Measurements from ENCODE around the gene CD59. TPM values are rescaled to one million over a fixed set of nuclear protein-coding genes. Genes with fewer than 3 reads are reported as not detected.
A peak's percentile ranks its signal among the peaks of the same experiment; 100 is the strongest.

Gene CD59
- polyA plus RNA-seq, 2 of the 4 experiments (the other 2 are of a cell fraction): 335 to 375 TPM

DNA sequence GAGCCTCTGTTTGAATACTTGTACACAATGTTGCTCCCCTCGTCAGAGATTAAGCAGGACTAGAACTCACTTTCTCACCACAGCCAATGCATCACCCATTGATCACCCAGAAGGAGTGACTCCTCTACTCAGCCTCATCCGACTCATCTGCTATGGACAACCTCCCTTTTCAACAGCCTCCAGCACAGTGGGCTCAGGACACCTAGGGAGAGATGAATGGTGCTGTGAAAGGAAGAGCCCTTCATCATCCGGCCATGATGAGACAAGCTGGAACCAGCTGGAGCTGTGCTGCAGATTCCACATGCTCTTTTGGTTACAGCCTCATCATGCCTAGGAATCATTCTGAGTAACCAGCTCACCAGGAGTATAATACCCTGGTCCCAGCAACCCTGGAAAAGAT is 51.1 kb downstream of the CD59 start:
- Histone ChIP-seq H3K4me2 (no peak overlapping the region), H3K4me1 (peaks cover 21% of the 10 kb centered on the region), H3K4me3 (no peak overlapping the region), H3K27ac (0 out of 6 replicates have a peak overlapping the region, but pooled peaks of 1 of the 2 experiments have one; percentile 3), H3K9me3 (peaks cover 5% of the 10 kb centered on the region; the same call in 1 of the 3 replicates)
- 85% methylated on average over 3 of the region's 3 CpGs for WGBS (ENCODE audit: missing lambda C conversion rate)
- ChIA-PET POLR2A (no interaction called here), CTCF (interaction anchor here (1.1 to 12.6 kb wide), 6 partner anchors 31 to 519 kb away, joined by 4 to 216 read pairs (median 8); no protein-coding TSS in a partner anchor)
- ATAC-seq (no peak), FAIRE-seq (no peak), DNase-seq (ENCODE audit: low read depth in 1 of 2, low spot score in 1 of 2) (no peak)
- TF ChIP-seq CEBPB (IDR thresholded peaks at IDR 0.05) (no peak), ZC3H11A (IDR thresholded peaks at IDR 0.05) (no peak), NR3C1 (IDR thresholded peaks at IDR 0.05) (no peak), POLR2A (IDR thresholded peaks at IDR 0.05; ENCODE audit: low read length) (no peak), RFX5 (IDR thresholded peaks at IDR 0.05) (no peak), SREBF2 (IDR thresholded peaks at IDR 0.05) (no peak), HOXB13 (CRISPR knock-in tag; IDR thresholded peaks at IDR 0.05; ENCODE audit: low read depth) (no peak), CHD4 (IDR thresholded peaks at IDR 0.05; ENCODE audit: borderline replicate concordance) (no peak), MAZ (IDR thresholded peaks at IDR 0.05; ENCODE audit: borderline replicate concordance, low read depth, low read length) (no peak), NFE2L2 (conservative IDR thresholded peaks at IDR 0.05; ENCODE audit: low read length) (no peak), EHF (CRISPR knock-in tag; IDR thresholded peaks at IDR 0.05) (no peak), KDM1A (IDR thresholded peaks at IDR 0.05; ENCODE audit: low read depth) (no peak), HEYL (CRISPR knock-in tag; IDR thresholded peaks at IDR 0.05) (no peak)
- TF ChIP-seq, protein P1, sequence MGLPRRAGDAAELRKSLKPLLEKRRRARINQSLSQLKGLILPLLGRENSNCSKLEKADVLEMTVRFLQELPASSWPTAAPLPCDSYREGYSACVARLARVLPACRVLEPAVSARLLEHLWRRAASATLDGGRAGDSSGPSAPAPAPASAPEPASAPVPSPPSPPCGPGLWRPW (IDR thresholded peaks at IDR 0.05): no peak
- TF ChIP-seq, protein P2, sequence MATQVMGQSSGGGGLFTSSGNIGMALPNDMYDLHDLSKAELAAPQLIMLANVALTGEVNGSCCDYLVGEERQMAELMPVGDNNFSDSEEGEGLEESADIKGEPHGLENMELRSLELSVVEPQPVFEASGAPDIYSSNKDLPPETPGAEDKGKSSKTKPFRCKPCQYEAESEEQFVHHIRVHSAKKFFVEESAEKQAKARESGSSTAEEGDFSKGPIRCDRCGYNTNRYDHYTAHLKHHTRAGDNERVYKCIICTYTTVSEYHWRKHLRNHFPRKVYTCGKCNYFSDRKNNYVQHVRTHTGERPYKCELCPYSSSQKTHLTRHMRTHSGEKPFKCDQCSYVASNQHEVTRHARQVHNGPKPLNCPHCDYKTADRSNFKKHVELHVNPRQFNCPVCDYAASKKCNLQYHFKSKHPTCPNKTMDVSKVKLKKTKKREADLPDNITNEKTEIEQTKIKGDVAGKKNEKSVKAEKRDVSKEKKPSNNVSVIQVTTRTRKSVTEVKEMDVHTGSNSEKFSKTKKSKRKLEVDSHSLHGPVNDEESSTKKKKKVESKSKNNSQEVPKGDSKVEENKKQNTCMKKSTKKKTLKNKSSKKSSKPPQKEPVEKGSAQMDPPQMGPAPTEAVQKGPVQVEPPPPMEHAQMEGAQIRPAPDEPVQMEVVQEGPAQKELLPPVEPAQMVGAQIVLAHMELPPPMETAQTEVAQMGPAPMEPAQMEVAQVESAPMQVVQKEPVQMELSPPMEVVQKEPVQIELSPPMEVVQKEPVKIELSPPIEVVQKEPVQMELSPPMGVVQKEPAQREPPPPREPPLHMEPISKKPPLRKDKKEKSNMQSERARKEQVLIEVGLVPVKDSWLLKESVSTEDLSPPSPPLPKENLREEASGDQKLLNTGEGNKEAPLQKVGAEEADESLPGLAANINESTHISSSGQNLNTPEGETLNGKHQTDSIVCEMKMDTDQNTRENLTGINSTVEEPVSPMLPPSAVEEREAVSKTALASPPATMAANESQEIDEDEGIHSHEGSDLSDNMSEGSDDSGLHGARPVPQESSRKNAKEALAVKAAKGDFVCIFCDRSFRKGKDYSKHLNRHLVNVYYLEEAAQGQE (IDR thresholded peaks at IDR 0.05): no peak

DNA sequence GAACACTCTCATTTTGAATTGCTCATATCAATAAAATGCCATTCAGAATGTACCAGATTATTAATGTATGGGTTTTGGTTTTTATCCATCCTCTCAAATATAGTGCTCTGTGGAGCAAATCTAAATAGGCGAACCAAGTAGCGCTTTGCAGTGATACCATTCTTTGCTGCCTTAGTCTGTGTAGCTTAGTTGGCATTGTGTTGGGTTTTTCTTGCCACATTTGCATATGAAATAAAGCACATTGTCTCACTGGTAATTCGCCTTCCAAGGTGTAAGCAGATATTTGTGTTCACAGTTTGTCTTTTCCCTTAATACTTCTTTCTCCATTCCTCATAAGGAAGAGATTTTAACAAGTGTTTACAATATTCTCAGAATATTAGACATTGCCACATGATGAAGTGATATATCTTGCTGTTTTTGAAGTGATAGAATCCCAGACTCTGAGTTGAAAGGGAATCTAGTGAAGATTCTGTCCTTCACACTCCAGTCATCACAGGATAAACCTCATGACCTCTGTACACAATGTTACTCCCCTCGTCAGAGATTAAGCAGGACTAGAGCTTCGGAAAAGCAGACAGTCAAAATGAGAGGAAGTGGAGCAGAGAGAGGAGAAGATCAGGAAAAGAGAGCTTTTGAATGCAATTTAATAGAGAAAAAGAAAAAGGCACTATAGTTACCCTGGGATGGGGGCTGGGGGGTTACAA is 52.1 kb downstream of the CD59 start:
- WGBS (ENCODE audit: missing lambda C conversion rate): 88% methylated on average over 5 of the region's 5 CpGs
- H3K9me3 ChIP-seq: peaks cover 5% of the 10 kb centered on the region; the same call in 1 of the 3 replicates

More for the DNA sequence above, 52.1 kb downstream of the CD59 start:
- Histone ChIP-seq H3K4me2 (no peak overlapping the region), H3K27ac (0 out of 6 replicates have a peak overlapping the region, but pooled peaks of 1 of the 2 experiments have one; percentile 28), H3K4me3 (no peak overlapping the region), H3K4me1 (peaks cover 12% of the 10 kb centered on the region)
- TF ChIP-seq EHMT2 (IDR thresholded peaks at IDR 0.05; ENCODE audit: low read depth): no peak
- TF ChIP-seq ESRRA (IDR thresholded peaks at IDR 0.05; ENCODE audit: borderline replicate concordance, low read length): no peak
- no peak for TF ChIP-seq POLR2AphosphoS2 (conservative IDR thresholded peaks at IDR 0.05; ENCODE audit: low read length)
- TF ChIP-seq NR3C1 (IDR thresholded peaks at IDR 0.05): no peak
- TF ChIP-seq HEYL (CRISPR knock-in tag; IDR thresholded peaks at IDR 0.05): no peak
- TF ChIP-seq EP300 (IDR thresholded peaks at IDR 0.05): no peak
- TF ChIP-seq RAD21 (conservative IDR thresholded peaks at IDR 0.05 in 1 of 2, IDR thresholded peaks at IDR 0.05 in 1 of 2): no peak
- no peak for TF ChIP-seq HOXB5 (CRISPR knock-in tag; IDR thresholded peaks at IDR 0.05)
- no peak for TF ChIP-seq FOXS1 (CRISPR knock-in tag; IDR thresholded peaks at IDR 0.05)
- TF ChIP-seq BHLHE40 (IDR thresholded peaks at IDR 0.05; ENCODE audit: low read depth, low read length): no peak
- no peak for TF ChIP-seq ZNF302 (CRISPR knock-in tag; IDR thresholded peaks at IDR 0.05)
- no peak for TF ChIP-seq JUNB (IDR thresholded peaks at IDR 0.05)
- TF ChIP-seq, protein P3, sequence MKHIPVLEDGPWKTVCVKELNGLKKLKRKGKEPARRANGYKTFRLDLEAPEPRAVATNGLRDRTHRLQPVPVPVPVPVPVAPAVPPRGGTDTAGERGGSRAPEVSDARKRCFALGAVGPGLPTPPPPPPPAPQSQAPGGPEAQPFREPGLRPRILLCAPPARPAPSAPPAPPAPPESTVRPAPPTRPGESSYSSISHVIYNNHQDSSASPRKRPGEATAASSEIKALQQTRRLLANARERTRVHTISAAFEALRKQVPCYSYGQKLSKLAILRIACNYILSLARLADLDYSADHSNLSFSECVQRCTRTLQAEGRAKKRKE (CRISPR knock-in tag; IDR thresholded peaks at IDR 0.05; ENCODE audit: low read depth): no peak
- TF ChIP-seq RARB (CRISPR knock-in tag; IDR thresholded peaks at IDR 0.05): no peak
- TF ChIP-seq, protein P4, sequence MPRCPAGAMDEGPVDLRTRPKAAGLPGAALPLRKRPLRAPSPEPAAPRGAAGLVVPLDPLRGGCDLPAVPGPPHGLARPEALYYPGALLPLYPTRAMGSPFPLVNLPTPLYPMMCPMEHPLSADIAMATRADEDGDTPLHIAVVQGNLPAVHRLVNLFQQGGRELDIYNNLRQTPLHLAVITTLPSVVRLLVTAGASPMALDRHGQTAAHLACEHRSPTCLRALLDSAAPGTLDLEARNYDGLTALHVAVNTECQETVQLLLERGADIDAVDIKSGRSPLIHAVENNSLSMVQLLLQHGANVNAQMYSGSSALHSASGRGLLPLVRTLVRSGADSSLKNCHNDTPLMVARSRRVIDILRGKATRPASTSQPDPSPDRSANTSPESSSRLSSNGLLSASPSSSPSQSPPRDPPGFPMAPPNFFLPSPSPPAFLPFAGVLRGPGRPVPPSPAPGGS (IDR thresholded peaks at IDR 0.05): no peak
- no peak for TF ChIP-seq SMC3 (IDR thresholded peaks at IDR 0.05)
- ATAC-seq (no peak), DNase-seq (ENCODE audit: low read depth in 1 of 2, low spot score in 1 of 2) (no peak), FAIRE-seq (no peak)
- ChIA-PET POLR2A (no interaction called here), CTCF (interaction anchor here (0.5 to 12.6 kb wide), 6 partner anchors 85 to 710 kb away, joined by 3 to 216 read pairs (median 4); no protein-coding TSS in a partner anchor)

Data from A549 (cell line).